ENCODE results near the gene SYNDIG1. TPM values are rescaled to one million over a fixed set of nuclear protein-coding genes. Genes with fewer than 3 reads are reported as not detected.

SYNDIG1 gene
- total RNA-seq, 2 experiments from 2014 or later = not detected

- Mint-ChIP-seq H3K9me3 (ENCODE audit: low read depth) (no peaks in the 10 kb centered on the region), H3K27ac (no peak overlapping the region), H3K27me3 (no peaks in the 10 kb centered on the region), H3K4me1 (no peaks in the 10 kb centered on the region), H3K36me3 (no peaks in the 10 kb centered on the region), H3K4me3 (no peak overlapping the region)
- DNase-seq (no peak), ATAC-seq (no peak)
- CTCF ChIA-PET = no interaction called here
These were observed 102.7 kb downstream of the SYNDIG1 start for GRCh38 chr20:24572140-24572539.

GRCh38 chr20:24572862-24573261 lies 103.4 kb downstream of the SYNDIG1 start:
- H3K27me3 Mint-ChIP-seq = no peaks in the 10 kb centered on the region
- H3K4me1 Mint-ChIP-seq = no peaks in the 10 kb centered on the region
- H3K27ac Mint-ChIP-seq = no peak overlapping the region
- H3K9me3 Mint-ChIP-seq (ENCODE audit: low read depth) = no peaks in the 10 kb centered on the region
- no peaks in the 10 kb centered on the region for H3K36me3 Mint-ChIP-seq
- H3K4me3 Mint-ChIP-seq = no peak overlapping the region
- ATAC-seq (no peak), DNase-seq (no peak)
- CTCF ChIA-PET = no interaction called here

- no peak for DNase-seq
- H3K27me3 Mint-ChIP-seq = no peaks in the 10 kb centered on the region
- no peak overlapping the region for H3K4me3 Mint-ChIP-seq
- CTCF ChIA-PET = no interaction called here
- H3K4me1 Mint-ChIP-seq = no peaks in the 10 kb centered on the region
- ATAC-seq = no peak
- no peaks in the 10 kb centered on the region for H3K9me3 Mint-ChIP-seq (ENCODE audit: low read depth)
- no peak overlapping the region for H3K27ac Mint-ChIP-seq
- H3K36me3 Mint-ChIP-seq = no peaks in the 10 kb centered on the region
These were observed 104.1 kb downstream of the SYNDIG1 start for GRCh38 chr20:24573557-24573956.

GRCh38 chr20:24574307-24574706 lies 104.9 kb downstream of the SYNDIG1 start:
- no peak for ATAC-seq
- H3K27me3 Mint-ChIP-seq = no peaks in the 10 kb centered on the region
- CTCF ChIA-PET = no interaction called here

GRCh38 chr20:24574797-24575196 lies 105.4 kb downstream of the SYNDIG1 start:
- no peak overlapping the region for H3K27ac Mint-ChIP-seq
- H3K27me3 Mint-ChIP-seq = no peaks in the 10 kb centered on the region
- CTCF ChIA-PET = no interaction called here
- no peaks in the 10 kb centered on the region for H3K9me3 Mint-ChIP-seq (ENCODE audit: low read depth)
- H3K4me1 Mint-ChIP-seq = no peaks in the 10 kb centered on the region
- ATAC-seq (no peak), DNase-seq (no peak)
- no peak overlapping the region for H3K4me3 Mint-ChIP-seq
- no peaks in the 10 kb centered on the region for H3K36me3 Mint-ChIP-seq

More at GRCh38 chr20:24574307-24574706, 104.9 kb downstream of the SYNDIG1 start:
- DNase-seq = no peak
- Mint-ChIP-seq H3K4me1 (no peaks in the 10 kb centered on the region), H3K9me3 (ENCODE audit: low read depth) (no peaks in the 10 kb centered on the region), H3K27ac (no peak overlapping the region), H3K4me3 (no peak overlapping the region), H3K36me3 (no peaks in the 10 kb centered on the region)

GRCh38 chr20:24575811-24576210 lies 106.4 kb downstream of the SYNDIG1 start:
- ATAC-seq = no peak
- no peak overlapping the region for H3K27ac Mint-ChIP-seq
- no peaks in the 10 kb centered on the region for H3K9me3 Mint-ChIP-seq (ENCODE audit: low read depth)
- CTCF ChIA-PET = no interaction called here
- H3K36me3 Mint-ChIP-seq = no peaks in the 10 kb centered on the region
- no peak overlapping the region for H3K4me3 Mint-ChIP-seq
- H3K4me1 Mint-ChIP-seq = no peaks in the 10 kb centered on the region
- no peaks in the 10 kb centered on the region for H3K27me3 Mint-ChIP-seq
- DNase-seq = no peak

- Mint-ChIP-seq H3K27me3 (no peaks in the 10 kb centered on the region), H3K27ac (no peak overlapping the region), H3K9me3 (ENCODE audit: low read depth) (no peaks in the 10 kb centered on the region), H3K36me3 (no peaks in the 10 kb centered on the region), H3K4me1 (no peaks in the 10 kb centered on the region), H3K4me3 (no peak overlapping the region)
- DNase-seq (no peak), ATAC-seq (no peak)
- CTCF ChIA-PET = no interaction called here
These were observed 107.0 kb downstream of the SYNDIG1 start for GRCh38 chr20:24576447-24576846.

GRCh38 chr20:24577271-24577909 lies 108.0 kb downstream of the SYNDIG1 start:
- no peak overlapping the region for H3K27ac Mint-ChIP-seq
- no peaks in the 10 kb centered on the region for H3K4me1 Mint-ChIP-seq
- ATAC-seq (no peak), DNase-seq (no peak)
- no peaks in the 10 kb centered on the region for H3K27me3 Mint-ChIP-seq
- H3K4me3 Mint-ChIP-seq = no peak overlapping the region
- CTCF ChIA-PET = no interaction called here
- no peaks in the 10 kb centered on the region for H3K9me3 Mint-ChIP-seq (ENCODE audit: low read depth)
- H3K36me3 Mint-ChIP-seq = no peaks in the 10 kb centered on the region

- Mint-ChIP-seq H3K4me3 (no peak overlapping the region), H3K27me3 (no peaks in the 10 kb centered on the region)
- CTCF ChIA-PET = no interaction called here
These were observed 109.4 kb downstream of the SYNDIG1 start for GRCh38 chr20:24578567-24579415.

GRCh38 chr20:24579475-24579874 lies 110.0 kb downstream of the SYNDIG1 start:
- Mint-ChIP-seq H3K4me1 (no peaks in the 10 kb centered on the region), H3K27me3 (no peaks in the 10 kb centered on the region), H3K36me3 (no peaks in the 10 kb centered on the region), H3K27ac (no peak overlapping the region), H3K4me3 (no peak overlapping the region), H3K9me3 (ENCODE audit: low read depth) (no peaks in the 10 kb centered on the region)
- ATAC-seq (no peak), DNase-seq (no peak)
- CTCF ChIA-PET = no interaction called here

More at GRCh38 chr20:24578567-24579415, 109.4 kb downstream of the SYNDIG1 start:
- Mint-ChIP-seq H3K36me3 (no peaks in the 10 kb centered on the region), H3K9me3 (ENCODE audit: low read depth) (no peaks in the 10 kb centered on the region), H3K27ac (no peak overlapping the region), H3K4me1 (no peaks in the 10 kb centered on the region)
- no peak for ATAC-seq
- DNase-seq = no peak

GRCh38 chr20:24580006-24580405 lies 110.6 kb downstream of the SYNDIG1 start:
- no peaks in the 10 kb centered on the region for H3K9me3 Mint-ChIP-seq (ENCODE audit: low read depth)
- H3K36me3 Mint-ChIP-seq = no peaks in the 10 kb centered on the region
- DNase-seq (no peak), ATAC-seq (no peak)
- H3K4me1 Mint-ChIP-seq = no peaks in the 10 kb centered on the region
- no peaks in the 10 kb centered on the region for H3K27me3 Mint-ChIP-seq
- CTCF ChIA-PET = no interaction called here
- no peak overlapping the region for H3K27ac Mint-ChIP-seq
- no peak overlapping the region for H3K4me3 Mint-ChIP-seq

- Mint-ChIP-seq H3K4me3 (no peak overlapping the region), H3K27me3 (no peaks in the 10 kb centered on the region), H3K9me3 (ENCODE audit: low read depth) (no peaks in the 10 kb centered on the region), H3K27ac (no peak overlapping the region), H3K36me3 (no peaks in the 10 kb centered on the region), H3K4me1 (no peaks in the 10 kb centered on the region)
- CTCF ChIA-PET = no interaction called here
- no peak for ATAC-seq
- DNase-seq = no peak
These were observed 111.4 kb downstream of the SYNDIG1 start for GRCh38 chr20:24580855-24581254.

GRCh38 chr20:24581443-24582170 lies 112.2 kb downstream of the SYNDIG1 start:
- no peaks in the 10 kb centered on the region for H3K4me1 Mint-ChIP-seq
- no peaks in the 10 kb centered on the region for H3K27me3 Mint-ChIP-seq
- no peak overlapping the region for H3K27ac Mint-ChIP-seq
- CTCF ChIA-PET = no interaction called here
- no peak for DNase-seq
- no peaks in the 10 kb centered on the region for H3K36me3 Mint-ChIP-seq
- H3K4me3 Mint-ChIP-seq = no peak overlapping the region
- ATAC-seq = no peak
- H3K9me3 Mint-ChIP-seq (ENCODE audit: low read depth) = no peaks in the 10 kb centered on the region
